Globus pallidus (tissue), 1 donor: Measurements from ENCODE around the gene CD40.
A peak's percentile ranks its signal among the peaks of the same experiment; 100 is the strongest.
"Not testable (repeated sequence)": the region's sequence is repeated elsewhere in the genome, so short reads cannot be mapped to it uniquely, and the experiment has no call there.

Experiments
- DNase-seq: peaks from one replicate; pipeline ENCODE4 v3.0.0-alpha.2; 2015; ENCODE audit warnings: low spot score

CD40 gene

GRCh38 chr20:46093531-46093930, 24.6 kb upstream of the CD40 start:
- DNase-seq, result no peak

DNA sequence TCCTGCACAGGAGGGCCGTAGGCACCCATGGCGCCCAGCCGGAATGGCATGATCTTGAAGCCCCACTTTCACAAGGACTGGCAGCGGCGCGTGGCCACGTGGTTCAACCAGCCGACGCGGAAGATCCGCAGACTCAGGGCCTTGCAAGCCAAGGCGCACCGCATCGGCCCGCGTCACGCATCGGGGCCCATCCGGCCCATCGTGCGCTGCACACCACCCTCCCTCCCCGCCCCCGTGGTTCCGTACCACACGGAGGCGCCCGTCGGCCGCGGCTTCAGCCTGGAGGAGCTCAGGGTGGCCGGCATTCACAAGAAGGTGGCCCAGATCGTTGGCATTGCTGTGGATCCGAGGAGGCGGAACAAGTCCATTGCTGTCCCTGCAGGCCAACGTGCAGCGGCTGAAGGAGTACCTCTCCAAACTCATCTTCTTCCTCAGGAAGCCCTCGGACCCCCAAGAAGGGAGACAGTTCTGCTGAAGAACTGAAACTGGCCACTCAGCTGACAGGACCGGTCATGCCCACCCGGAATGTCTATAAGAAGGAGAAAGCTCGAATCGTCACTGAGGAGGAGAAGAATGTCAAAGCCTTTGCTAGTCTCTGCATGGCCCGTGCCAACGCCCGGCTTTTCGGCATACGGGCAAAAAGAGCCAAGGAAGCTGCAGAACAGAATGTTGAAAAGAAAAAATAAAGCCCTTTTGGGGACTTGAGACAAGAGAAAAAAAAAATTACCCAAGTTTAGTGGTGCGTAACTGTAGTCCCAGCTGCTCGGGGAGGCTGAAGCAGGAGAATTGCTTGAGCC, 18.4 kb upstream of the CD40 start:
- no peak for DNase-seq

DNA sequence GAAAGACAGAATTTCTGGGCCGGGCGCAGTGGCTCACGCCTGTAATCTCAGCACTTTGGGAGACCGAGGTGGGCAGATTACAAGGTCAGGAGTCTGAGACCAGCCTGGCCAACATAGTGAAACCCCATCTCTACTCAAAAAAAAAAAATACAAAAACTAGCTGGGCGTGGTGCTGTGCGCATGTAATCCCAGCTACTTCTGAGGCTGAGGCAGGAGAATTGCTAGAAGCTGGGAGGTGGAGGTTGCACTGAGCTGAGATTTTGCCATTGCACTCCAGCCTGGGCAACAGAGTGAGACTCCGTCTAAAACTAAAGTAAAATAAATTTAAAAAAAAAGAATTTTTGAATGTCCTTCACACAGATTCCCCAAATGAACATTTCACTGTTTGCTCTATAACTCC, 17.7 kb upstream of the CD40 start:
- DNase-seq, result not testable (repeated sequence)

DNA sequence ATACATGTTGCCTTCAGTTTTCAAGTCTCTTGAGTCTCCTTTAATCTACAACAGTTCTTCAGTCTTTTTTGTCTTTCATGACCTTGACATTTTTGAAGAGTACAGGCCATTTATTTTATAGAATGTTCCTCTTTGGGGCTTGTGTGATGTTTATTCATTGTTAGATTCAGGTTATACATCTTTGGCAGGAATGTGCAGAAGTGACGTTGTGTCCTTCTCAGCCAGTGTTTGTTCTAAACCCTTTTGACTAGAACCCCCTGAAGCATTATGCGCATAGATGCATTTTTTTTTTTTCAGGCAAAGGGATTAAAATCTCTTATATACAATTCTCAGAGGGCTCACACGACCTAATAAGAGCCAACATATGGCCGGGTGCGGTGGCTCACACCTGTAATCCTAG, 17.1 kb upstream of the CD40 start:
- DNase-seq, result no peak

DNA sequence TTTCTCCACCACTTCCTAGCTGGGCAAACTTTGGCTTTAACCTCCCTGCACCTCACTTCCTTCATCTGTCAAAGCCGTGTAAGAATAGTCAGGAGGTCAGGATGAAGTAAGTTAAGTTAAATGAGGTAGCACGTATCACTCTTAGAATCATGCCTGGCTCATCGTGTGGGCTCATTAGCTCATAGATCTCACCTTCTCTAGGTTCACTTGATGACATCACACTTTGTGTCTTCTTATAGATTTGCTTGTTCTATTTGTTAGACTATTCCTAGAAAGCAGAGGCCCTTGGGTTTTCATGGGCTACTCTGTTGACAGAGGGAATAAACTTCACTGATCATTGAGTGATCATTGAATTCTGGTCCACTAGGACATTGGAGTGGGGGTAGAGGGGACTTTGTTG, 16.2 kb upstream of the CD40 start:
- no peak for DNase-seq

- DNase-seq, result no peak
Measured at GRCh38 chr20:46102940-46103339, 15.2 kb upstream of the CD40 start.

- no peak for DNase-seq
Measured at GRCh38 chr20:46104262-46104661, 13.9 kb upstream of the CD40 start.

GRCh38 chr20:46107061-46107460, 11.1 kb upstream of the CD40 start:
- DNase-seq, result no peak

GRCh38 chr20:46108435-46108841, 9.7 kb upstream of the CD40 start:
- DNase-seq, result peak; percentile 32

DNA sequence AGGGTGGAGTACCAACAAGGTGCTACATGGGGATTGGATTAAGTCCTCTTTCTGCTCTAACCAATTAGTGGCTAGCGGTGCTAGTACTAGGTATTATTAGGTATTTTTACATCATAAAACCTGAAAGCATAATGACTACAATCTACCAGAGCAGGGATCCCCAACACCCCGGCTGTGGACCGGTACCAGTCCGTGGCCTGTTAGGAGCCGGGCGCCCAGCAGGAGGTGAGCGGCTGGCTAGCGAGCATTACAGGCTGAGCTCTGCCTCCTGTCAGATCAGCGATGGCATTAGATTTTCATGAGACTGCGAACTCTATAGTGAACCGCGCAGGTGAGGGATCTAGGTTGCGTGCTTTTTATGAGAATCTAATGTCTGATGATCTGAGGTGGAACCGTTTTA, 9.1 kb upstream of the CD40 start:
- no peak for DNase-seq

DNA sequence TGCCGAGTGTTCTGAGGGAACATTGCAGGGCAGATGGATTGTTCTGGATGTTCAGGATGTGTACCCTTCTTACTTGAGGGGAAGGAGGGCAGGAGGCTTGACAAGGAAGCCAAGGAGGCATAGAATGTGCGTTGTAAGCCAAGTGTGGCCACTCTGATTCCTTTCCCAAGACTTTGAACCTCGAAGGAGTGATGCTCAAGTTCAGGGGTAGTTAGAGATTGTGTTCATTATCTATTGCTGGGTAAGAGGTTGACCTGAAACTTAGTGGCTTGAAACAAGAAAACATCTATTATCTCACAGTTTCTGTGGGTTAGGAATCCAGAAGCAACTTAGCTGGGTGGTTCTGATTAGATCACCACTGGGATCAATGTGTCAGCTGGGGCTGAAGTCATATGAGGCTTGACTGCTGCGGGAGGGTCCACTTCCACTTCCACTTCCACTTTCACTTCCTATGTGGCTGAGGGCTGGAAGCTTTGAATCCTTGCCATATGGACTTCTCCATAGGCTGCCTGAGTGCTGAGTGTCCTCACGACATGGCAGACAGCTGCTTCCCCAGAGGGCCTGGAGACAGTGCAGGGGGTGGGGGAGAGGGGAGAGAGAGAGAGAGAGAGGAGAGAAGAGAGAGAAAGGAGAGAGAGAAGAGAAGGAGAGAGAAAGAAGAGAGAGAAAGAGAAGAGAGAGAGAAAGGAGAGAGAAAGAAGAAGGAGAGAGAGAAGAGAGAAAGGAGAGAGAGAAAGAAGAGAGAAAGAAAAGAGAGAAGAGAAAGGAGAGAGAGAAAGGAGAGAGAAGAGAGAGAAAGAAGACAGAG, 6.9 kb upstream of the CD40 start:
- DNase-seq, result peak; percentile 61

GRCh38 chr20:46111836-46112212, 6.3 kb upstream of the CD40 start:
- DNase-seq, result no peak

GRCh38 chr20:46112430-46113112, 5.5 kb upstream of the CD40 start:
- no peak for DNase-seq

GRCh38 chr20:46113113-46113470, 5.0 kb upstream of the CD40 start:
- no peak for DNase-seq

GRCh38 chr20:46114449-46114848, 3.7 kb upstream of the CD40 start:
- no peak for DNase-seq

DNA sequence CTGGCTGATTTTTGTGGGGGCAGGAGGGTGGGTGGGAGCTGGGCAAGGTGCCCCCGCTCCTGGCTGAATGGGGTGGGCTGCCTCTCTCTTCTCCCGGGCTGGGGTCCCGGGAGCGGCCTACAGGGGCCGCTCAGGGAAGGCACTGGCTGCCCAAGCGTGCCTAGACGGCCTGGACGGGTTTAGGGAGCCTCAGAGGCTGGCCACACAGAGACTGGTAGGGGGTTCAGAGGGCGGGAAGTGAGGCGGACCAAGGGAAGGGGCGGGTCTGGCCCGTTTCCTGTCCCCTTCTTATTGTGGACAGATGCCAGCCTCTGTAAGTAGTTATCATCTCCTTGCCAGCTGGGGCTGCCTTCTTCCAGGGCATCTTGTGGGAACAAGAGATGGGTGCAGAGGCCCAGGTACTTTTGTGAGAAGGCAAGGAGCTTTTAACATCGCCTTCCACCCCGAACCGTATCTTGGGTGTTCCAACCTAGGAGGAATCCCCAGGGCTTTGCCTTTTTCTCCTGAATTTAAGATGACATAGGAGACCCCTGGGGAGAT, 437 bp downstream of the CD40 start:
- no peak for DNase-seq

DNA sequence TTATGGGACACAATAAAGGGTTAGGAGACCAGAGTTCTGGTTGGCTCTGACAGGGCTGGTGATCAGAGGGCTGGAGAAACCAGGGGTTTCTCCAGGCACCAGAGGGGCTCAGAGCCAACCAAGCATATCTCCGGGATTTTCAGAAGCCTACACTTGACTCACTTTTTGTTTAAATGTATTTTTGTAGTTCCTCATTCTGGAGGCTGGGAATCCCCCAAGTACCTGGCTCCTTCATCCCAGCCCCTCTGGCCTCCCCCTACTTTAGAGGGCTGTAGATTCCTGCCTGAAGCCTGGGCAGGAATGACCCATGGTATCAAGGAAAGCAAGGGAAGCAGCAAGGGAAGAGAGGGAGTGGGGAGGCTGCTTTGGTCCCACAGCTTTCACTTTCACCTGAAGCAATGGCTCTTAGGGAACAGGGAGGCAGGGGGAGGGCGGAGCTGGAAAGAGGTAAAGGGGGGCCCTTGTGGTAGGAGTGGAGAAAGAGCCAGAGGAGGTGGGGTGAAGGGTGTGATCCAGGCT, 973 bp downstream of the CD40 start:
- DNase-seq, result no peak

- no peak for DNase-seq
Measured at GRCh38 chr20:46119547-46119946, 1.4 kb downstream of the CD40 start.

DNA sequence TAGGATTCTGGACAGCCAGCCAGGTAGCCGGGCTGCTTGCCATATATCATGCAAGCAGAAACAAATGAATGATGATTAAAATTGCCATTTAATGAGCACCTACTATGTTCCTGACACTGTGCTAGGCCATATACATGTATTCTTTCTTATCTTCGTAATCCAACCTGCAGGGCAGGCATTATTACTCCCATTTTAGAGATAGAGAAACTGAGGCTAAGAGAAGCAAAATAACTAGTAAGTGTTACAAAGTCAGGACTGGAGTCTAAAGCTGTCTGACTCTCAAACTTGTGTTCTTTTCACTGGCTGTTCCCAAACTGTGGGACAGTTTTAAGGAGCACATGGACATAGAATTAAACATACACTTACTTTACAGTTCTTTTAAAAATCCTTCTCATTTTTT, 2.0 kb downstream of the CD40 start:
- no peak for DNase-seq

DNA sequence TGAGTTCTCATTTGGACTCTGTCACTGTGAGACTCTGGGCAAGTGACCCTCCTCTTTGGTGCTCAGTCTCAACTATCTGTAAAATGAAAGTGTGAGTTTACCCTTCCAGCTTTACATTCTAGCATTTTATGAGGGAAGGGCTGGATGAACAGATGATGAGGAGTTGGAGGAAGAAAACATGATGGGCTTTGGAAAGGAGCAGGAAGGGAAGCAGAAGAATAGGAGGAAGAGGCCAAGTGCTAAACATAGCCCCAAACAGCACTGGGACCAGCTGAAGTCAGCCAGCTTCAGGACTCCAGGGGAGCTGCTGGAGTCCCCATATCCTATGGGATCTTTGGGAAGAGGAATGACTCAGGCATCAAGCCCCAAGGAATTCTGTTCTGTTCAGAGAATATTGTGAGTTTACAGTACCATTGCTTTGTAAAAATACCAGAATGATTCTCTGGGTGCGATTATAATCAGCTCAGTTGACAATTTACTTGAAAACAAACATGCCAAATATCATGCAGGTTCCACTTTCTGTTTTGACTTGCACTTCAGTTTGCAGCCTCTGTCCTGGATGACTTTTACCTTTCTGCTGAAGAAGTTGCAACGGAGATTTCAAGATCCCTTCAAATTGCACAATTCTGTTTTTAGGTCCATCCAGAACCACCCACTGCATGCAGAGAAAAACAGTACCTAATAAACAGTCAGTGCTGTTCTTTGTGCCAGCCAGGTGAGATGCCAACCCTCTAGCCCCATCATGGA, 3.2 kb downstream of the CD40 start:
- DNase-seq, result no peak

GRCh38 chr20:46122071-46122470, 4.0 kb downstream of the CD40 start:
- DNase-seq, result no peak
